Duodenal mucosa (tissue), 2 donors: ENCODE results near the gene SULT4A1.
"Not testable (repeated sequence)": the region's sequence is repeated elsewhere in the genome, so short reads cannot be mapped to it uniquely, and the experiment has no call there.

Source experiments
- H3K27ac ChIP-seq: one replicate; pipeline ENCODE4 v1.7.0; 2013; ENCODE audit warnings: low read depth, low read length
- H3K27me3 ChIP-seq, 2 donors: one replicate each; pipeline ENCODE4 v1.7.0; 2013; ENCODE audit warnings: low read length in 2 of 2, control low read depth in 1 of 2; ENCODE audit not compliant: insufficient read depth in 2 of 2, control insufficient read depth in 1 of 2
- H3K36me3 ChIP-seq, 2 donors: one replicate each; pipeline ENCODE4 v1.7.0; 2013; ENCODE audit warnings: low read length in 2 of 2, control low read depth in 1 of 2; ENCODE audit not compliant: insufficient read depth in 2 of 2, control insufficient read depth in 1 of 2
- H3K4me1 ChIP-seq, 2 donors: one replicate each; pipeline ENCODE4 v1.7.0; 2013; ENCODE audit warnings: low read length in 2 of 2, control low read depth in 1 of 2; ENCODE audit not compliant: insufficient read depth in 2 of 2, control insufficient read depth in 1 of 2
- H3K4me3 ChIP-seq, 2 donors: one replicate each; pipeline ENCODE4 v1.7.0; 2013; ENCODE audit warnings: low read length in 2 of 2, low read depth in 1 of 2
- H3K9ac ChIP-seq, 2 donors: one replicate each; pipeline ENCODE4 v1.7.0; 2013; ENCODE audit warnings: low read length in 2 of 2, low read depth in 1 of 2
- H3K9me3 ChIP-seq, 2 donors: one replicate each; pipeline ENCODE4 v1.7.0; 2013; ENCODE audit warnings: low read length in 2 of 2, control low read depth in 1 of 2; ENCODE audit not compliant: control insufficient read depth in 1 of 2

SULT4A1 gene

DNA sequence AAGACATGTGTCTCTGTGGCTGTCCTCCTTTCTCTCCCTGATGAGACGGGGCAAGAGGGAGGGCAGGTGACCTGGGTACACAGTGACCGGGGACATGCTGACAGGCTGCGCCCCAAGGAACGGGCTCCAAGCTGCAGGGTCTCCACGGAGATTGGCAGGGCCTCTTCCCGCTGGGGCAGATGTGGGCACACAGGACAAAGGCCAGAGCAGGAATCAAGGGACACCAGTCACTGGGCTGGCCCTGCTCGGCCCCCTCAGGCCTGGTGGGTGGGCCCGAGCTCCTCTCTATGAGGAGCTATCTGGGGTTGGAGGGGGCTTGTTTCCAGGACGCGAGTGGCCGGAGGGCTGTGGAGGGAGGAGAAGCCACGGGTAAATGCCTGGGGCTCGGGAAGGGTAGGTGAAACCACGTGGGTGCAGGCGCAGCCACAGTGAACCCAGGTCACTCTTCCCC, 18.3 kb upstream of the SULT4A1 start:
- H3K9me3 ChIP-seq = no peaks in the 10 kb centered on the region
- peaks cover 6% of the 10 kb centered on the region in 2 donors for H3K27me3 ChIP-seq
- H3K4me1 ChIP-seq = peaks cover 0 to 10% of the 10 kb centered on the region in 2 donors
- H3K36me3 ChIP-seq = no peaks in the 10 kb centered on the region
- no peak overlapping the region for H3K9ac ChIP-seq
- no peak overlapping the region for H3K27ac ChIP-seq
- H3K4me3 ChIP-seq = no peak overlapping the region

DNA sequence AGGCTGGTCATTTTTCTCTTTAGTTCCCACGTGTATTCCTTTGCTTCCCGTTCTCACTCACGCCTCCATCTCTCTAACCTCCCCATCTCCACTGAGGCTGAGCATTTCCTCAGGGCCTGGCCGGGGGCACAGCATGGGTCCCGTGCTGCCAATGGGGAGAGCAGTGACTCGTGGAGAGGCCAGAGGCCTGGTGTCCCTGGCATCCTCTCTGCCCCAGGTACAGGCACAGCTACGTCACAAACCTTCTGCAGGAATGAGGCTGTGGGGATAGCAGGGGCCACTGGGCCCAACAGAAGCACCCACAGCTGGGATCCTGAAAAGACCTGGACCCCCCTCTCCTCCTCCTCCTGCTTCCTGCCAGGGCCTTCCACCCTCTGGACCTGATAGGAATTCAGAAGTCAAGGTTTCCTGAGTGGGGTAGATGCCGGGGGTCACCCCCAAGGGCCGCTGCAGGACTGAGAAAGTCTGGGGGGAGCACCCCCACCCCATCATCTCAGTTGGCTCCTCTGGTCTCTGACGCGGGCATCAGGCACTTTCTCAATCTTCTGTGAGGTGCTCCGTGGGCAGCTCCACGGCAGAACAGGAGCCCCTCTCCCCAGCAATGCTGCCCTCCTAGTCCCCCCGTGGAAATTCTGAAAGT, 17.7 kb upstream of the SULT4A1 start:
- Histone ChIP-seq H3K27me3 (peaks cover 6% of the 10 kb centered on the region in 2 donors), H3K9me3 (no peaks in the 10 kb centered on the region), H3K27ac (no peak overlapping the region), H3K4me1 (peaks cover 0 to 10% of the 10 kb centered on the region in 2 donors), H3K9ac (no peak overlapping the region), H3K36me3 (no peaks in the 10 kb centered on the region), H3K4me3 (no peak overlapping the region)

DNA sequence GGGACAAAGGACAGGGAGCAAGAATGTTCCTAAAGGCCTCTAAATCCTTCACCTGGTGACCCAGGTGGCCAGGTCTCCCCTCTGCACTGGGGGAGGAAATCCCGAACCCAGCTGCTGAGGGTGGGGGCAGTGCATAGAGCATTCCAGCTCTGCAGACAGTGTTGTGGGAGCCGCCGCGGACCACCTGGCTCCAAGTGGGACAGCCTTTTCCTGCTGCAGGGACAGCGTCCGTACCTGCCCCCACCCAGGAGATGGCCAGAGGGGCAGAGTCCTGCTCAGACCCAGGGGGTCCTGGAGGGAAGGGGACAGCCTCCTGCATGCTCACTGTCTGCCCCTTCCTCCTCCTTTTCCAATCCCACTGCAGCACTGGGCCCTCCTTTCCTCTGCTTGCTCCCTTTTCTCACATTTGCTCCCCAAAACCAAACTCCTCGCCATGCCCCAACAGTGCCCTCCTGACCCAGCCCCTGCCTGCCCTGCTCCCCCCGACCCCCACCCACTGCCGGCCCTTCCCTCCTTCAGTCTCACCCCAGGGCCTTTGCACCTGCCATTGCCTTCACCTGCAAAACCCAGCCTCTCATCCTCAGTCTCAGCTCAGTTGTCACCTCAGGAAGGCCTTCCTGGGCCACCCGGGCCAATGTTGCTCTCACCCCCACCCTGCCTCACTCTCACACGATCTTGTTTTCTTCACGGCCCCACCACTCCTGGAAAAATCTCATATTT, 16.7 kb upstream of the SULT4A1 start:
- Histone ChIP-seq H3K27ac (no peak overlapping the region), H3K9me3 (no peaks in the 10 kb centered on the region), H3K4me1 (no peaks in the 10 kb centered on the region), H3K4me3 (no peak overlapping the region), H3K36me3 (no peaks in the 10 kb centered on the region), H3K9ac (no peak overlapping the region), H3K27me3 (peaks cover 6% of the 10 kb centered on the region in 2 donors)

DNA sequence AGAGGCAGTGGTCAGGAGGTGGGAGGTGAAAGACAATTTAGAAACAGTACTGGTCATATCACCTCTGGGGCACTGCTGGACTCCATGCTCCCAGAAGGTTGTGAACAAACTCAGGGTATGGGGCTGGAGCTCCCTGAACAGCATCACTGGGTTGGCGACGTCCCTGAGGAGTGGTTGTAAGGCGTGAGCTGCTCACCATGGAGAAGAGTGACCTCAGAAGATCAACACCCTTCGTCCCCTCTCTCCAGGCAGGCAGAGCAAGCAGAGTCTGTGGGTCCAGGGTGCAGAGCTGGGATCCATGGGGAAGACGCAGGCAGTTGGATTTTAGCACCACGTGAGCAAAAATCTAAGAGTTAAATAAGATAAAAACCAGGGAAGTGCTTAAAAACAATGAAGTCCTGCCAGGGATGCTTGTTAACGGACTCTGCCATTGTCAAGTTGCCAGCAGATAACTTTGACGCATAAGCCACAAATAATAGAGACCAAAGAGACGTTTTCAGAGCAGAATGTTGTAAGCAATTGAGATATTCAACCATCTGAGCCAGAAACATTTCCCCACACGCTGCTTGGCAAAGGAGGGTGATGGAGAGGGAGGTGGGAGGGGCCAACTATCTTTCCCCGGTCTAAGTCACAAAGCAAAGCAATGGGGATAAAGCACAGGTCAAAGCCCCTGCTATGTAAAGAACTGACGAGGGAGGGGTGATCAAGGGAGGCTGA, 15.9 kb upstream of the SULT4A1 start:
- peaks cover 6% of the 10 kb centered on the region in 2 donors for H3K27me3 ChIP-seq
- no peak overlapping the region for H3K4me3 ChIP-seq
- H3K27ac ChIP-seq = no peak overlapping the region
- no peaks in the 10 kb centered on the region for H3K36me3 ChIP-seq
- H3K9me3 ChIP-seq = no peaks in the 10 kb centered on the region
- no peak overlapping the region for H3K9ac ChIP-seq
- H3K4me1 ChIP-seq = no peaks in the 10 kb centered on the region

- H3K27me3 ChIP-seq = peaks cover 6% of the 10 kb centered on the region in 2 donors
- no peaks in the 10 kb centered on the region for H3K4me1 ChIP-seq
- H3K36me3 ChIP-seq = no peaks in the 10 kb centered on the region
- H3K9ac ChIP-seq = no peak overlapping the region
- no peak overlapping the region for H3K4me3 ChIP-seq
- H3K27ac ChIP-seq = no peak overlapping the region
- no peaks in the 10 kb centered on the region for H3K9me3 ChIP-seq
Observed at GRCh38 chr22:43876866-43877509, 14.7 kb upstream of the SULT4A1 start.

GRCh38 chr22:43869799-43870198, 7.5 kb upstream of the SULT4A1 start:
- no peaks in the 10 kb centered on the region for H3K4me1 ChIP-seq
- no peak overlapping the region for H3K4me3 ChIP-seq
- no peak overlapping the region for H3K27ac ChIP-seq
- no peak overlapping the region for H3K9ac ChIP-seq
- H3K9me3 ChIP-seq = no peaks in the 10 kb centered on the region
- no peaks in the 10 kb centered on the region for H3K36me3 ChIP-seq
- H3K27me3 ChIP-seq = no peaks in the 10 kb centered on the region

GRCh38 chr22:43869001-43869400, 6.7 kb upstream of the SULT4A1 start:
- H3K9ac ChIP-seq, H3K27me3 ChIP-seq, H3K27ac ChIP-seq, H3K36me3 ChIP-seq, H3K4me1 ChIP-seq, H3K4me3 ChIP-seq, H3K9me3 ChIP-seq: not testable (repeated sequence)

- Histone ChIP-seq H3K9me3 (no peaks in the 10 kb centered on the region), H3K4me3 (no peak overlapping the region)
Observed at GRCh38 chr22:43867839-43868635, 5.7 kb upstream of the SULT4A1 start.

GRCh38 chr22:43862882-43863202, 529 bp upstream of the SULT4A1 start:
- Histone ChIP-seq H3K4me1 (peaks cover 9 to 10% of the 10 kb centered on the region in 2 donors), H3K27me3 (peaks cover 0 to 9% of the 10 kb centered on the region in 2 donors), H3K4me3 (peak overlapping the region in 1 of 2 donors; percentile 51), H3K9ac (no peak overlapping the region), H3K27ac (no peak overlapping the region), H3K9me3 (no peaks in the 10 kb centered on the region), H3K36me3 (peaks cover 0 to 3% of the 10 kb centered on the region in 2 donors)

More at GRCh38 chr22:43867839-43868635, 5.7 kb upstream of the SULT4A1 start:
- Histone ChIP-seq H3K36me3 (no peaks in the 10 kb centered on the region), H3K27ac (no peak overlapping the region), H3K9ac (no peak overlapping the region), H3K27me3 (peaks cover 0 to 9% of the 10 kb centered on the region in 2 donors), H3K4me1 (no peaks in the 10 kb centered on the region)
